Stimulated activated naive CD8-positive, alpha-beta T cell treated with anti-CD3 and anti-CD28 coated beads, Interleukin-15, Interleukin-2, amounts not matched to agents 100 ng/mL and 50 ng/mL, for 24 hours (primary cell): ENCODE measurements around the gene FBP2.

ENCODE experiments used
- H3K27ac Mint-ChIP-seq: one replicate; pipeline ENCODE4 v1.8.0; 2021; ENCODE audit warnings: mild to moderate bottlenecking, mixed read lengths
- H3K27me3 Mint-ChIP-seq: one replicate; pipeline ENCODE4 v1.8.0; 2021; ENCODE audit warnings: mixed read lengths
- H3K36me3 Mint-ChIP-seq: one replicate; pipeline ENCODE4 v1.8.0; 2021; ENCODE audit warnings: low read depth, mixed read lengths
- H3K4me1 Mint-ChIP-seq: one replicate; pipeline ENCODE4 v1.8.0; 2021; ENCODE audit warnings: low read depth, mixed read lengths
- H3K4me3 Mint-ChIP-seq: one replicate; pipeline ENCODE4 v1.8.0; 2021; ENCODE audit warnings: mild to moderate bottlenecking, mixed read lengths
- H3K9me3 Mint-ChIP-seq: one replicate; pipeline ENCODE4 v1.8.0; 2021; ENCODE audit warnings: mixed read lengths

Gene FBP2

GRCh38 chr9:94593459-94594345 lies at the start of gene FBP2:
FBP2 (minus strand) TSS chr9:94593824; CDS start chr9:94593726, 98 bp downstream.
- Mint-ChIP-seq H3K4me1 (no peaks in the 10 kb centered on the region), H3K4me3 (no peak within 1 kb of the TSS), H3K36me3 (no peaks in the 10 kb centered on the region), H3K9me3 (no peaks in the 10 kb centered on the region), H3K27me3 (peaks cover 8% of the 10 kb centered on the region), H3K27ac (no peak within 1 kb of the TSS)

DNA sequence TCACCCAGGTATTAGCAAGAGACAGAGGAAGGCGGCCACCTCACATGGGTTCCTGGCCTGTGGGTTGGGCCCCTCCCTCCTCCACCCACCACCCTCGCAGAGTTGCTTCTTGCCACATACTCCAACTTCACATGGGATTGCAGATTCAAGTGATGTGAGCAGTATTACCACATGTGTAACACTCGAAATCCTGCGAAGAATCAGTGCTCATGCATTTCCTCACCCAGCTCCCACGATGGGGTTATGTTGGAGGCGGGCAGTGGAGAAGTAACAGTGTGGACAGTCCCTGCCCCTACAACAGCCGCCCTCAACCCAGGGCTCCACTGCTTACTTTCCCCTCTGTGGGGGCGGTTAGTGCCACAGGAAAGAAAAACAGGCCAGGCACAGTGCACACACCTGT lies 49.6 kb upstream of the FBP2 start:
- Mint-ChIP-seq H3K27ac (no peak overlapping the region), H3K36me3 (no peaks in the 10 kb centered on the region), H3K9me3 (no peaks in the 10 kb centered on the region), H3K4me1 (peaks cover 17% of the 10 kb centered on the region), H3K4me3 (no peak overlapping the region), H3K27me3 (peaks cover 7% of the 10 kb centered on the region)

- H3K27ac Mint-ChIP-seq, result no peak overlapping the region
- peaks cover 9% of the 10 kb centered on the region for H3K27me3 Mint-ChIP-seq
- no peaks in the 10 kb centered on the region for H3K36me3 Mint-ChIP-seq
- peaks cover 17% of the 10 kb centered on the region for H3K4me1 Mint-ChIP-seq
- H3K9me3 Mint-ChIP-seq, result no peaks in the 10 kb centered on the region
- H3K4me3 Mint-ChIP-seq, result no peak overlapping the region
Observed at GRCh38 chr9:94642501-94642900, 48.9 kb upstream of the FBP2 start.

GRCh38 chr9:94639999-94640376 lies 46.4 kb upstream of the FBP2 start:
- Mint-ChIP-seq H3K27me3 (peaks cover 9% of the 10 kb centered on the region), H3K27ac (peak overlapping the region; percentile 57), H3K9me3 (no peaks in the 10 kb centered on the region), H3K4me1 (peaks cover 17% of the 10 kb centered on the region), H3K36me3 (no peaks in the 10 kb centered on the region), H3K4me3 (peak overlapping the region; percentile 85)

GRCh38 chr9:94639061-94639998 lies 45.7 kb upstream of the FBP2 start, which contains the start of gene FBP1:
FBP1 (minus strand) TSS chr9:94639518; CDS start chr9:94639310, 208 bp downstream.
- Mint-ChIP-seq H3K27ac (peak within 1 kb of the TSS; percentile 76), H3K4me1 (peaks cover 17% of the 10 kb centered on the region), H3K36me3 (no peaks in the 10 kb centered on the region), H3K27me3 (peaks cover 9% of the 10 kb centered on the region), H3K9me3 (no peaks in the 10 kb centered on the region), H3K4me3 (peak within 1 kb of the TSS; percentile 85)

GRCh38 chr9:94638335-94639060 lies 44.9 kb upstream of the FBP2 start:
- Mint-ChIP-seq H3K36me3 (no peaks in the 10 kb centered on the region), H3K27me3 (peaks cover 10% of the 10 kb centered on the region), H3K4me1 (peaks cover 17% of the 10 kb centered on the region), H3K4me3 (peak overlapping the region; percentile 85), H3K27ac (peak overlapping the region; percentile 76), H3K9me3 (no peaks in the 10 kb centered on the region)

DNA sequence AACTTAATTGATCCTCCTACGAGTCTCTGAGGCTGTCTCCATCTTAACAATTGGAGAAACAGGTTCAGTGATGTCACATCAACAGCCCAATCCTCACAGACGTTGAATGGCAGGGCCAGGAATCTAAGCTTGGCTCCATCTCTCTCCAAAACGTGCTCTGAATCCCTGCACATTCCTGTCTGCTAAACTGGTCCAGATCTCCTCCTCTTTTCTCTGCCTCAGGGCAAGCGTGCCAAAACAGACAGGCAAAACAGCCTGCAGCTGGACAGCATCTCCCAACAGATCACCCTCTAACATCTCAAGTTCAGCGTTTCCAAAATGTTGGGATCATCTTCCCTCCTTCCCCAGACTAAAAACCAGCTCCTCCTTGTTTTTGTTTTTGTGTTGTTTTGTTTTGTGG lies 39.1 kb upstream of the FBP2 start:
- H3K27me3 Mint-ChIP-seq, result peaks cover 7% of the 10 kb centered on the region
- H3K4me1 Mint-ChIP-seq, result no peaks in the 10 kb centered on the region
- no peaks in the 10 kb centered on the region for H3K9me3 Mint-ChIP-seq
- no peaks in the 10 kb centered on the region for H3K36me3 Mint-ChIP-seq
- no peak overlapping the region for H3K27ac Mint-ChIP-seq
- no peak overlapping the region for H3K4me3 Mint-ChIP-seq

DNA sequence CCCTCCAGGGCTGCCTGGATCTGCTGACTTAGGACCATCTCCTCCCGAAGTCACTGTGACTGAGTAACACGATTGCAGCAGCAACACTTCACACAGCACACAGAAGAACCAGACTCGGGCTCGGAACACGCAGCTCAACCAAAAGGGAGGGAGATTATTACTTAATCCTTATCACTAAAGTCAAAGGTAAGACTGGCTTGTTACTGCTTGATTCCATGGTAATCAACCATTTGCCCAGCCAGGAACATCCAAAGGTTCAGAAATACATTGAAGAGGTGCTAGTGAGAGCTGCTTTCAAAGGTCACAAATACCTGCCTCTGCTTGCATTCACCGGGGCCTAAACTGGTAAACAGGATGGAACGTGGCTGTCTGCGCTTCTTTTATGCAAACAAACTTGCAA lies 38.0 kb upstream of the FBP2 start:
- no peak overlapping the region for H3K4me3 Mint-ChIP-seq
- no peak overlapping the region for H3K27ac Mint-ChIP-seq
- H3K27me3 Mint-ChIP-seq, result peaks cover 7% of the 10 kb centered on the region
- H3K36me3 Mint-ChIP-seq, result no peaks in the 10 kb centered on the region
- no peaks in the 10 kb centered on the region for H3K4me1 Mint-ChIP-seq
- no peaks in the 10 kb centered on the region for H3K9me3 Mint-ChIP-seq

GRCh38 chr9:94630833-94631232 lies 37.2 kb upstream of the FBP2 start:
- Mint-ChIP-seq H3K4me1 (no peaks in the 10 kb centered on the region), H3K36me3 (no peaks in the 10 kb centered on the region), H3K4me3 (no peak overlapping the region), H3K9me3 (no peaks in the 10 kb centered on the region), H3K27ac (no peak overlapping the region), H3K27me3 (peaks cover 7% of the 10 kb centered on the region)

DNA sequence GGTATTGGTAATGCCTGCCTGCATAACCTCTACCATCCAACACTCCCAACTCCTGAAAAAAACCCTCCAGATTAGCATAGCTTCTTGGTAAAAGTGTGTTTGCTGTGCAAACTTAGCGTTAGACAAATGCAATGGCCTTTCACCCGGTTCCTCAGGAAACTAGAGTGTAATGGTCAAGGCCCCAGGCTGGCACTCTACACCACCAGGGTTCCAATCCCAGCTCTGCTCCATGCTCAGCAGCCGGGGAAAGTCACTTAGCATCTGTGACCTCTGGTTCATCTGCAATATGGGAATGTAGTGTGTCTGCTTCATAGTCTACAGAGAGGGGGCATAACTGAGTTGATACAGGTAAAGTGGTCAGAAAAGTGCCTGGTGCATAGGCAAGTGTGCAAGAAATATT lies 36.7 kb upstream of the FBP2 start:
- H3K4me3 Mint-ChIP-seq, result no peak overlapping the region
- no peaks in the 10 kb centered on the region for H3K9me3 Mint-ChIP-seq
- no peaks in the 10 kb centered on the region for H3K4me1 Mint-ChIP-seq
- peaks cover 7% of the 10 kb centered on the region for H3K27me3 Mint-ChIP-seq
- H3K36me3 Mint-ChIP-seq, result no peaks in the 10 kb centered on the region
- no peak overlapping the region for H3K27ac Mint-ChIP-seq

GRCh38 chr9:94627287-94627686 lies 33.7 kb upstream of the FBP2 start:
- H3K36me3 Mint-ChIP-seq, result no peaks in the 10 kb centered on the region
- H3K4me1 Mint-ChIP-seq, result peaks cover under 1% of the 10 kb centered on the region
- H3K9me3 Mint-ChIP-seq, result no peaks in the 10 kb centered on the region

GRCh38 chr9:94625835-94626234 lies 32.2 kb upstream of the FBP2 start:
- Mint-ChIP-seq H3K27ac (no peak overlapping the region), H3K9me3 (no peaks in the 10 kb centered on the region), H3K4me1 (peaks cover 6% of the 10 kb centered on the region), H3K4me3 (no peak overlapping the region), H3K27me3 (no peaks in the 10 kb centered on the region), H3K36me3 (no peaks in the 10 kb centered on the region)

More at GRCh38 chr9:94627287-94627686, 33.7 kb upstream of the FBP2 start:
- Mint-ChIP-seq H3K4me3 (no peak overlapping the region), H3K27me3 (no peaks in the 10 kb centered on the region), H3K27ac (no peak overlapping the region)

GRCh38 chr9:94624629-94625028 lies 31.0 kb upstream of the FBP2 start:
- Mint-ChIP-seq H3K27ac (no peak overlapping the region), H3K4me1 (peaks cover 6% of the 10 kb centered on the region), H3K36me3 (no peaks in the 10 kb centered on the region), H3K27me3 (no peaks in the 10 kb centered on the region), H3K9me3 (no peaks in the 10 kb centered on the region), H3K4me3 (no peak overlapping the region)

DNA sequence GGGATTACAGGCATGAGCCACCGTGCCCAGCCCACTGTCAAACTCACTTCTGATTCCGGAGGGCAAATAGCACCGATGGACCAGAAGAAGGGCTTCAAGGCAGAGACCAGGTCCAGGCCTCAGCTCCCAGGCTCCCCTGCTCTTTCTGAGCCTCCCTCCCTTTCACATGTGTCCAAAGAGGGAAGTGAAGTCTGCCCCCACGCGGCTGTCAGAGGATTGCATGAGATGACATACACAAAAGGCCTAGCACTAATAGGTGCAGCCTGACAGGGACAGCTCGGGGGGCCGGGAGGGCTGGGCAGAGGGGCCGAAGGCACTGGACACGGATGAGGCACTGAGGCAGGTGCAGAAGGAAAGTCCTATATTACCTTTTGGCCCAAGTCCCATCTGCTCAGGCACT lies 29.6 kb upstream of the FBP2 start:
- H3K27ac Mint-ChIP-seq, result no peak overlapping the region
- H3K27me3 Mint-ChIP-seq, result peaks cover 3% of the 10 kb centered on the region
- no peak overlapping the region for H3K4me3 Mint-ChIP-seq
- no peaks in the 10 kb centered on the region for H3K36me3 Mint-ChIP-seq
- peaks cover 6% of the 10 kb centered on the region for H3K4me1 Mint-ChIP-seq
- H3K9me3 Mint-ChIP-seq, result no peaks in the 10 kb centered on the region
